ENCODE measurements around the gene KLHL25. TPM values are rescaled to one million over a fixed set of nuclear protein-coding genes. Genes with fewer than 3 reads are reported as not detected.

Gene KLHL25
- total and polyA plus RNA-seq, 8 donors: 1.2 to 36.2 (median 5.8) TPM

GRCh38 chr15:85779249-85779648, 15.5 kb downstream of the KLHL25 start:
- no peaks in the 10 kb centered on the region for H3K27me3 ChIP-seq
- H3K9me3 ChIP-seq: no peaks in the 10 kb centered on the region
- no peak overlapping the region for H3K27ac ChIP-seq
- intact Hi-C loops (cut with DNase I; ENCODE audit: low total_unique reads): no loop called here
- H3K4me3 ChIP-seq: no peak overlapping the region
- peaks cover 0 to 19% (median 6%) of the 10 kb centered on the region in 4 donors for H3K4me1 ChIP-seq
- H3K36me3 ChIP-seq: no peaks in the 10 kb centered on the region
- DNase-seq: no peak
- TF ChIP-seq POLR2A (IDR thresholded peaks at IDR 0.05) (no peak), POLR2AphosphoS5 (IDR thresholded peaks at IDR 0.05) (no peak), CTCF (IDR thresholded peaks at IDR 0.05) (no peak), EP300 (IDR thresholded peaks at IDR 0.05) (no peak)
- 88 to 100% (median 90%) methylated on average over 1 of the region's 1 CpG for WGBS, 5 donors

- H3K27ac ChIP-seq: no peak overlapping the region
Observed at GRCh38 chr15:85778107-85778776, 16.5 kb downstream of the KLHL25 start.

GRCh38 chr15:85777250-85778106, 17.2 kb downstream of the KLHL25 start:
- intact Hi-C loops (cut with DNase I; ENCODE audit: low total_unique reads): no loop called here
- 84 to 92% (median 88%) methylated on average over 18 of the region's 18 CpGs for WGBS, 5 donors
- no peak for DNase-seq
- Histone ChIP-seq H3K4me3 (no peak overlapping the region), H3K9me3 (no peaks in the 10 kb centered on the region), H3K36me3 (no peaks in the 10 kb centered on the region), H3K4me1 (peaks cover 9 to 24% (median 14%) of the 10 kb centered on the region in 4 donors), H3K27me3 (no peaks in the 10 kb centered on the region), H3K27ac (no peak overlapping the region)
- TF ChIP-seq POLR2AphosphoS5 (IDR thresholded peaks at IDR 0.05): no peak

More at GRCh38 chr15:85778107-85778776, 16.5 kb downstream of the KLHL25 start:
- H3K4me3 ChIP-seq: no peak overlapping the region
- WGBS, 5 donors: 70 to 79% (median 73%) methylated on average over 9 to 10 of the region's 10 CpGs
- H3K4me1 ChIP-seq: peaks cover 1 to 19% (median 6%) of the 10 kb centered on the region in 4 donors
- intact Hi-C loops (cut with DNase I; ENCODE audit: low total_unique reads): no loop called here
- no peaks in the 10 kb centered on the region for H3K36me3 ChIP-seq
- DNase-seq: no peak
- no peaks in the 10 kb centered on the region for H3K27me3 ChIP-seq
- no peak for TF ChIP-seq POLR2A (IDR thresholded peaks at IDR 0.05)
- H3K9me3 ChIP-seq: no peaks in the 10 kb centered on the region

GRCh38 chr15:85773970-85774369, 20.8 kb downstream of the KLHL25 start:
- WGBS, 5 donors: 89 to 98% (median 95%) methylated on average over 8 to 10 of the region's 10 CpGs
- peak overlapping the region in 1 of 5 donors; percentile 77 for H3K27ac ChIP-seq
- no peak overlapping the region for H3K4me3 ChIP-seq

More at GRCh38 chr15:85773970-85774369, 20.8 kb downstream of the KLHL25 start:
- H3K4me1 ChIP-seq: peaks cover 11 to 37% (median 24%) of the 10 kb centered on the region in 4 donors
- no peaks in the 10 kb centered on the region for H3K27me3 ChIP-seq
- no peak for DNase-seq
- TF ChIP-seq EP300 (IDR thresholded peaks at IDR 0.05) (no peak), POLR2AphosphoS5 (IDR thresholded peaks at IDR 0.05) (no peak), POLR2A (IDR thresholded peaks at IDR 0.05) (no peak), CTCF (IDR thresholded peaks at IDR 0.05) (no peak)
- intact Hi-C loops (cut with DNase I; ENCODE audit: low total_unique reads): no loop called here
- H3K36me3 ChIP-seq: peaks cover 0 to 9% (median 7%) of the 10 kb centered on the region in 4 donors
- no peaks in the 10 kb centered on the region for H3K9me3 ChIP-seq

Data from stomach (tissue), 9 donors.